ENCODE results near the gene TRABD.
A peak's percentile ranks its signal among the peaks of the same experiment; 100 is the strongest.

Gene TRABD

GRCh38 chr22:50205781-50206569 is 20.3 kb downstream of the TRABD start:
- DNase-seq, result no peak

- no peak for DNase-seq
Observed at GRCh38 chr22:50206599-50206998, 20.9 kb downstream of the TRABD start.

DNA sequence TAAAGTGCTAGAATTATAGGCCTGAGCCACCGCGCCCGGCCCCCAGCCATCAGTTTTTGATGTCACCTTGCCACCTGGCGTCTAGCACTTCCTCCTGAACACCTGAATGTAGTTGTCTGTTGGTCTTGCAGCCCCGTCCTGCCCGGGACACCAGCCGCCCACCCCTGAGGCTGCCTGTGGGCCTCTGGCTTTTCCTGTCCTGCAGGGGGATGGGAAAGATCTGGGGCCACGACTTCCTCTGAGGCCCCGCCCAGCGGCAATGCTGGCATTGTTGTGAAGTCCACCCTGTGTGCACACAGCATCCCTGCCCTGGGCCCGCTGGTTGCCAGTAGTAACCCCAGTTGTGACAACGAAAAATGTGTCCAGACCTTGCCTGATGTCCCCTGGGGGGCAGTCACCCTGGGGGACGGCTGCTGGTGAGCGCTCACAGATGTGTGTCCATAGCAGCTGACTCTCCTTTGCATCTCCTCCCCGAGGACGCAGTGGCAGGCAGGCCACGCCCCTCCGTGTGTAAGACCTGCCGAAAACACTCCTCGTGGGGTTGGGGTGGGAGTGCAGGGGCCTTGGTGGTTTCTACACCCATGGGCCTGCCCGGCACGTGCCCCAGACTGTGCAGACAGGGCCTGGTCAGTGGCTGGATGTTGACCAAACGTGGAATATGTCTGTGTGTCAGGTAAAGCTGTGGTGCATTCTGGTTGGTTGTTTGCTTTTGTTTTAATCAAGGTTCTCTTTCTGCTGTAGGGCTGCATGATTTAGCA is 21.8 kb downstream of the TRABD start:
- no peak for DNase-seq

GRCh38 chr22:50208430-50208938 is 22.8 kb downstream of the TRABD start:
- DNase-seq, result no peak

DNA sequence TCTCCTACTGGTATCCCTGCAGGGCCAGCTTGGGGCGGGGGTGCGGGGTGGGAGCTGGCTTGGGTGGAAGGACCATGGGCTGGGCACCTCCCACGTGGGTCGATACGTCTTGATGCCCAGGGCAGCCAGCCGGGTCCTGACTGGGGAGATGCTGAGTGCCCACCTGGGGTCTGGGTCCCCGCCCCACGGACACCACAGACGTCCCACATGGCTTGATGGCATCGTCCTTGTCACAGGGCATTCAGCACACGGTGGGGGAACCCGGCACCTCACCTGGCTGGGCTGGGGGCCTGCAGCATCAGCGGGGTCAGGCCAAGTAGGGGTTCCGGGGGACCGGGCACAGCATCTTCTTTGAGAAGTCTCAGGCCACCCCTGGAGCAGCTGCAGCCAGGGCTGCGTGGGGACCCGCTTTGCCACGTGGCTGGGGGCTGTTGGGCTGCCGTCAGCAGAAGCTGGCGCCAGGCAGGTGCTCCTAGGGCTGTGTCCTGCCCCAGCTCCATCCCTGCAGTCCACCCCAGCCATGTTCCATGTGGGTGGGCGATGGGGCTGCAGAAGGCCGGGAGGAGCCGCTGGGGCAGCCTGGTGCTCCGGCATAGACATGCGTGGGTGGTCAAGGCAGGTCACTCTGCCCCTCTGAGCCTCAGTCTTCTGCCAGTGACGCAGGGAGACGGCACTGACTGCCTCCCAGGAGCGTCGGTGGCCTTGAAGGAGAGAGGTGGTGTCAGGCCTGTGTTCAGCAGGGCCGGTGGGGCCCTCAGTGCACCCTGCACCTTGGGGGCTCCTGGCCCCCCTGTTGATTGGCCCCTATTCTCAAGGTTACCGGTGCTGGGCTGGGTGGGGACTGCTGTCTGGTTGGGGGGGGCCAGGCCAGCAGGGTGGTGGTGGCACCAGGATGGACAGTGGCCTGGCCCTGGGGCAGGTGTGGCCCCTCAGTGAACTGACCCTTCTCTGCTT is 23.5 kb downstream of the TRABD start:
- DNase-seq, result no peak

DNA sequence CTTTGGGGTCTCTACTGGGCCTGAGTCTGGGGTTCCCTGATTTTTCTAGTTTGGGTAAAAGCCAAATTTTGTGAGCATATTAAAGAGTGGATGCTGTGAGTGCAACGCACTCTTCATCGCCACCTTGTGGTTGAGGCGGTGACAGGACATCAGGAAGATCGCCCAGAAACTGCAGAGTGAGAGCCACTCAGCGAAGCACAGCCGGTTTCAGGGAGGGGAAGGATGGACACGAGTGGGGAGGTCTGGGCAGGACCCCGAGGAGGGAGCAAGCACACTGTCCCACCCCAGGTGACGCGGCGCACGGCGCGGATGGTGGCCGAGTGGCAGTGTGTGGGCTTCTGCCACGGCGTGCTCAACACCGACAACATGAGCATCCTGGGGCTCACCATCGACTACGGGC is 24.2 kb downstream of the TRABD start:
- peak; percentile 86 for DNase-seq

- no peak for DNase-seq
Observed at GRCh38 chr22:50210378-50211139, 24.8 kb downstream of the TRABD start.

DNA sequence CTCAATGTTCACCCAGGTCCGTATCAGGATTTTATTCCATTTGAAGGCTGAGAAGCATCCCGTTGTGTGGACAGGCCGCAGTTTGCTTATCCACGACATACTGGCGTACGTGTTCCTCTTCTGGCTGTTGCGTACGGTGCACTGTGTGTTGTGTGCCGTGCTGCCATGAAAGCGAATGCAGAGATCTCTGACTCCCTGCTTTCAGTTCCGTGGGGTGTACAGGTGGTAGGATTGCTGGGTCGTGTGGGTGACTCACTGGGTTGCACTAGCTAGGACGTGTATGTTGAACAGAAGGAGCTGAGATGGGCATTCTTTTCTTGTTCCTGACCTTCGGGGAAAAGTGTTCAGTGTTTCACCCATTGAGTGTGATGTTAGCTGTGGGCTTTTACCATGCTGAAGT is 25.4 kb downstream of the TRABD start:
- DNase-seq, result no peak

DNA sequence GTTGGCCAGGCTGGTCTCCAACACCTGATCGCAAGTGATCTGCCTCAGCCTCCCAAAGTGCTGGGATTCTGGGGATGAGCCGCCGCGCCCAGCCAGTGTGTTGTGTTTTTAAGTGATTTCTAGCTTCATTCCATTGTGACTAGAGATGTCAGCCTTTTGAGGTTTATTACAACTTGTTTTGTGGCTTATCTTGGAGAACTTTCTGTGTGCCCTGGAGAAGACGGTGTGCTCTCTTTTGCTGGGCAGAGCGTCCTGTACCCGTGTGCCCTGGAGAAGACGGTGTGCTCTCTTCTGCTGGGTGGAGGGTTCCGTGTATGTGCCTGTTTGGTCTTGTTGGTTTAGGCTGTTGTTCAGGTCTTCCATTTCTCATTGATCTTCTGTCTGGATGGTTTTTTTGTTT is 27.6 kb downstream of the TRABD start:
- no peak for DNase-seq

DNA sequence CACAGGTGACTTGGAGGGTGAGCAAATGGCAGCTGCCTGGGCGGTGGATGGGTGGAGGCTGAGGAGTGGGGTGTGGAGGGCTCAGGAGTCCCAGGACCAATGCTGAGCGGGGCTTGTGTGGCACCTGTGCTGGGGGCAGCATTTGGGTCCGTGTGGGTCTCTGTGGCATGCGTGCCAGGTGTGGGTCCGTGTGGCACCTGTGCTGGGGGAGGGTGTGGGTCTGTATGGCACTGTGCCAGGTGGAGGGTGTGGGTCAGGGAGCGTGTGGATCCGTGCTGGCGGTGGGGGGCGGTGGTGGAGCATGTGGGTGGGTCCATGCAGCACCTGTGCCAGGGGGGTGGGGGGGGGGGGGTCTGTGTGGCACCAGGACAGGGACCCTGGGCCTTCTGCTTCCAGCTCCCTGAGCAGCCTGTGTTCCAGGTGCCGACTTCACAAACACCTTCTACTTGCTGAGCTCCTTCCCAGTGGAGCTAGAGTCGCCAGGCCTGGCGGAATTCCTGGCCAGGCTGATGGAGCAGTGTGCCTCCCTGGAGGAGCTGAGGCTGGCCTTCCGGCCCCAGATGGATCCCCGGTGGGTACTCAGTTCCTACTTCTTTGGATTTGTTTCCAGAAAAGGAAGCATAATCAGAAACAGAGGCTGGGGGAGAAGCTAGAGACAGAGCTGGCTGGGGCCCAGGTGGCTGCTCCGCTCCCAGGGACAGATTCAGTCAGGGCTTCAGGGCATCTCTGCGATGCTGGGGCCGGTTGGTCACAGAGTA is 29.8 kb downstream of the TRABD start:
- DNase-seq, result no peak

DNA sequence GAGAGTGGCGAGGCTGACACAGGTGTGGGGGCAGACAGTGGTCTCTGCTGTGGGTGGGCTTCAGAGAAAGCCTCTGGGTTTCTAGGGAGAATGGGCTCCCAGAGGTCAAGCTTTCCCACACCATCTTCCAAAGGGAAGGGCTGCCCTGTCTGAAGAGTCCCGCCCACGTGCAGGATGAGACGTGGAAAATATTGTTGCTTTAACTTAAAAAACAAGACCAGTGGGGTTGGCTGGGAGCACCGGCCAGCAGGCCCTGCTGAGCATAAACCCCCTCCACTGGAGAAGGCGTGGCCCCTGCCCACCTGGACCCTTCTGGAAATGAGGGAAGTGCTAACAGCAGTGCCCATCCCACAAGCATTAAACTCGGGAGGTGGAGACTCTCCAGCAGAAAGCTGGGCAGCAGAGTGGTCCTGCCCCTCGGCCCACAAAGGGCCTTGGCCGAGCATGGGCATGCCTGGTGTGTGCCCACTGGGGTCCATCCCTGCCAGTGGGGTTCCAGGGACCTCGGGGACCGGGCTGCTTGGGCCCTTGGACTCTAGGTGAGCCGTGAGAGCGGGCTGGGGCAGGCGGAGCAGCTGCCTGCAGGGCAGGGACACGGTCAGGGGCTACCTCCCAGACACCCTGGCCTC is 30.5 kb downstream of the TRABD start:
- no peak for DNase-seq

DNA sequence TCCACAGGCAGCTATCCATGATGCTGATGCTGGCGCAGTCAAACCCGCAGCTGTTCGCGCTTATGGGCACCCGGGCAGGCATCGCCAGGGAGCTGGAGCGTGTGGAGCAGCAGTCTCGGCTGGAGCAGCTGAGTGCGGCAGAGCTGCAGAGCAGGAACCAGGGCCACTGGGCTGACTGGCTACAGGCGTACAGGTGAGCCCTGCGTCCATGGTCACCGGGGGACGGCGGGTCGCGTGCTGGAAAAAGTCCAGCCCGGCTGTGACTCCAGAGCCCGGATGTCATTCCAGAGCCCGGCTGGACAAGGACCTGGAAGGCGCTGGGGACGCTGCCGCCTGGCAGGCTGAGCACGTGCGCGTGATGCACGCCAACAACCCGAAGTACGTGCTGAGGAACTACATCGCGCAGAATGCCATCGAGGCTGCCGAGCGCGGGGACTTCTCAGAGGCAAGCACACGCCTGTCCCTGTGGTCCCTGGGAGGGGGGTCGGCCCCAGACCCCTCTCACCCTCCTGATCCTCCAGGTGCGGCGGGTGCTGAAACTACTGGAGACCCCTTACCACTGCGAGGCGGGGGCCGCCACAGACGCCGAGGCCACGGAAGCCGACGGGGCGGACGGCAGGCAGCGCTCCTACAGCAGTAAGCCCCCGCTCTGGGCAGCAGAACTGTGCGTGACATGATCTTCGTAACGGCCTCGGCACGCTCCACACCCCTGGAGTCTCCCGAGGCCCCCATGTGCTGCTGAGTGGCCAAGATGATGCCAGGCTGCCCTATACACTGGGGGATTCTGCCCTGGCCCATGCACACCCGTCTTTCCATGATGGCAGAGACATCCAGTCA is 31.2 kb downstream of the TRABD start:
- no peak for DNase-seq

DNA sequence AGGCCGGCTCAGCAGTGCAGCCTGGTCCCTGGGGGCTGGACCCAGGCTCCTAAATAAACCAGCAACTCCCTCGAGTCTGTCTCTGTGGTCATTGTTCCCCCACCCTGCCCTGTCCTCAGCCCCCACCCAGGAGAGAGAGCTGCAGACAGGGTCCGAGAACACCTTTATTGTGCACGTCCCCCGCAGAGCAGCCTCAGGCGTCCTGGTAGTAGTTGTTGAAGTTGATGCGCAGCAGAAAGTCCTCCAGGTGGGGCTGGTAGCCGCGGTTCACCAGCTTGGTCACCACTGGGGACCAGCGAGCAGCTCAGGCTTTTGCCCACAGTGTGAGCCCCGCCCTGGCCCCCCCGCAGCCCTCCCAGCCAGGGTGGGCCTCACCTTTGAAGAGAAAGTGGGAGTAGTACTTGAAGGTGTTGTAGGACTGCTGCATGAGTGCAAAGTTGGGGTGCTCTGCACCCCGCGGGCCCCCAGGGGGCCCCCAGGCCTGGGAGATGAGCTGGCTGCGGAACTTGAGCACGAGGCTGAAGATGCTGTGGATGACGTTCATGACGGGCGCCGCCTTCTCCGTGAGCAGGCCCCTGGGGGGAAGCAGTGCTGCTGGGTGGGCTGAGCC is 31.9 kb downstream of the TRABD start:
- DNase-seq, result no peak

GRCh38 chr22:50218153-50218995 is 32.7 kb downstream of the TRABD start:
- DNase-seq, result peak; percentile 58

- no peak for DNase-seq
Observed at GRCh38 chr22:50218996-50219727, 33.4 kb downstream of the TRABD start.

DNA sequence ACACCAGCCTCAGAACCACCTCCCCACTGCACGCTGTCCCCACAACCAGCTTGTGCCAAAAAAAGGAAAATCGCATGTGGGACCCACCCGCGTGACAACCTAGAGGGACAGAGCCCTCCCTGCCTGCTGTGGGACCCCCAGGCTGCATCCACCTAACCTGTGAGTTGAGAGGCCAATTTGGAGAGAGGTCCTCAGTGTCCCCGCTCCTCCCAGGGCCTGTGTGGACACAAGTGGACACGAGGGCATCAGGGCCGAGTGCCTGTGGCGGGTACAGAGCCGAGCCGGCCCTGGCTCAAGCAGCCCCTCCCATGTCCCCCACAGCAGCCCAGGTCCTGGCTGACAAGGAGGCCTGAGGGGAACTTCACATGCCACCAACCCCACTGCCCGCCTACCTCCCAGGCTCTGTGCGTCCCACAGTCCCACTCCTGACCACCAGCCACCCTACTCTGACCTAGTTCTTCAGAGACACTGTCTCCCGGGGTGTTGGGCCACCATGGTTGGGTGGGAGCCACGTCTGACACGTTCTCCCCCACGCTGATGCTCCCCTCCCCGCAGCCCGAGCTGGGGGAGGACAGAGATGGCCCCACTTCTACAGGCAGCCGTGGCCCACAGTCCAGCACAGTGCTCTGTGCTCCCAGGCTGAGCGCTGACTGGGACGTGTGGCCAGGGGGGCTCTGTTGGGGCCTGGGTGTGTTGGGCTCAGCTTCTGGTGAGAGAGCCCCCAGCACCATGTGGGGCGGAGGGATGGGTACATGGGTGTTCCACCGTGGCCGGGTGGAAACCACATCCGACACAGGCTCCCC is 34.3 kb downstream of the TRABD start:
- no peak for DNase-seq

Data from activated CD8-positive, alpha-beta memory T cell treated with anti-CD3 and anti-CD28 coated beads for 24 hours (primary cell).